Loucy (cell line): ENCODE data around the gene PGS1.

Experiments
- H2AFZ ChIP-seq: fragments of 200-600 bp; sonication (generic); 2 replicates; pipeline ENCODE4 v1.6.0; 2016; ENCODE audit warnings: antibody characterized with exemption, mild to moderate bottlenecking, low read length, moderate library complexity
- H3F3A ChIP-seq: fragments of 200-600 bp; 2 replicates; pipeline ENCODE4 v1.6.0; 2016; ENCODE audit warnings: antibody characterized with exemption, low read depth, mild to moderate bottlenecking
- H3K27me3 ChIP-seq: fragments of 200-600 bp; sonication (generic); 2 replicates; pipeline ENCODE4 v1.6.1; 2014; ENCODE audit warnings: low read length, mild to moderate bottlenecking; ENCODE audit not compliant: insufficient read depth, poor library complexity, severe bottlenecking
- H3K36me3 ChIP-seq: fragments of 200-600 bp; sonication (generic); 2 replicates; pipeline ENCODE4 v1.6.1; 2016; ENCODE audit warnings: low read length; ENCODE audit not compliant: insufficient read depth
- H3K4me1 ChIP-seq: fragments of 200-600 bp; sonication (generic); 2 replicates; pipeline ENCODE4 v1.5.1; 2014; ENCODE audit warnings: low read length, mild to moderate bottlenecking; ENCODE audit not compliant: insufficient read depth, poor library complexity, severe bottlenecking
- H3K4me2 ChIP-seq: fragments of 200-600 bp; sonication (generic); 2 replicates; pipeline ENCODE4 v1.6.0; 2014; ENCODE audit warnings: antibody characterized with exemption, low read length, low read depth, mild to moderate bottlenecking; ENCODE audit not compliant: poor library complexity, severe bottlenecking
- H3K4me3 ChIP-seq: fragments of 200-600 bp; sonication (generic); 2 replicates; pipeline ENCODE4 v1.5.1; 2014; ENCODE audit warnings: low read length, mild to moderate bottlenecking, mixed read lengths; ENCODE audit not compliant: poor library complexity, severe bottlenecking
- H3K79me2 ChIP-seq: fragments of 200-600 bp; sonication (generic); 2 replicates; pipeline ENCODE4 v1.6.1; 2014; ENCODE audit warnings: low read length; ENCODE audit not compliant: insufficient read depth
- H3K9ac ChIP-seq: fragments of 200-600 bp; sonication (generic); 2 replicates; pipeline ENCODE4 v1.6.0; 2014; ENCODE audit warnings: mild to moderate bottlenecking, low read depth, low read length, moderate library complexity; ENCODE audit not compliant: poor library complexity, severe bottlenecking
- H3K9me2 ChIP-seq: fragments of 200-600 bp; sonication (generic); replicated peaks from 2 replicates; pipeline ENCODE4 v1.6.1; 2016; ENCODE audit warnings: low read depth, low read length, mixed read lengths
- H3K9me3 ChIP-seq: fragments of 200-600 bp; sonication (generic); 2 replicates; pipeline ENCODE4 v1.6.1; 2014; ENCODE audit warnings: mild to moderate bottlenecking, antibody characterized with exemption, low read length, low read depth; ENCODE audit not compliant: insufficient read depth
- H4K20me1 ChIP-seq: fragments of 200-600 bp; sonication (generic); 2 replicates; pipeline ENCODE4 v1.6.0; 2014; ENCODE audit warnings: antibody characterized with exemption, low read length, mild to moderate bottlenecking; ENCODE audit not compliant: insufficient read depth, poor library complexity, severe bottlenecking
- CTCF ChIP-seq: fragments of 200-600 bp; sonication (generic); conservative IDR thresholded peaks from 2 replicates; pipeline ENCODE4 v1.5.1; 2014; ENCODE audit warnings: mild to moderate bottlenecking, antibody characterized with exemption, low read length
- EZH2phosphoT487 ChIP-seq: fragments of 200-600 bp; IDR thresholded peaks from 2 replicates; pipeline ENCODE4 v1.6.1; 2018; ENCODE audit warnings: antibody characterized with exemption, mild to moderate bottlenecking, moderate library complexity, borderline replicate concordance

Gene PGS1

DNA sequence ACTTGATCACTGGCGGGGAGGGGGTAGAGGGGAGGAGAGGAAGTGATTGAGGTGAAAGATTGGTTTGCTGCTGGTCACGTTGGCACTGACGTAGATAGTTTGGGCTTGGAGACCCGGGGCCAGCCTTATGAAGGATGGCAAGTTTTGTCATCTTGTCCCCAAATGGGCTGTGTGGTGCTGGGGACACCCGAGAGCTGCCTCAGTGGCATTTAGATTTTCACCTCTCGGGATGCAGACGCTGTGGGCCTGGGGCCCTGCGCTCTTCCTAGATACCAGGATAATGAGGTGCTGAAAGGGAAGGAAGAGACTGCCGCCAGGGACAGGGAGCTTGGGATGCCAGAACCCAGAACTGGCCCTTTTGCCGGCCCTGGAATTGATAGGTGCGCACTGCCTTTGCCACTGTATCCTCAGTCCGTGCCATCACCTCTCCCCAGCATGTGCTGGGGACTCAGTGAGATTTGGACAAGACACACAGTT is 17.2 kb upstream of the PGS1 start:
- Histone ChIP-seq H2AFZ (no peak overlapping the region), H4K20me1 (no peaks in the 10 kb centered on the region), H3K4me1 (peaks cover 18% of the 10 kb centered on the region), H3K9me2 (no peaks in the 10 kb centered on the region), H3K9me3 (no peaks in the 10 kb centered on the region), H3F3A (no peaks in the 10 kb centered on the region), H3K36me3 (no peaks in the 10 kb centered on the region), H3K4me2 (peak overlapping the region; percentile 98), H3K4me3 (no peak overlapping the region), H3K27me3 (peaks cover 9% of the 10 kb centered on the region), H3K79me2 (no peaks in the 10 kb centered on the region), H3K9ac (no peak overlapping the region)
- TF ChIP-seq EZH2phosphoT487 (no peak), CTCF (no peak)

- H3K27me3 ChIP-seq, result peaks cover 9% of the 10 kb centered on the region
- TF ChIP-seq EZH2phosphoT487, result no peak
- TF ChIP-seq CTCF, result no peak
- H3K4me2 ChIP-seq, result no peak overlapping the region
- H3K9me2 ChIP-seq, result no peaks in the 10 kb centered on the region
- H3K4me3 ChIP-seq, result no peak overlapping the region
- H3K79me2 ChIP-seq, result no peaks in the 10 kb centered on the region
- H4K20me1 ChIP-seq, result no peaks in the 10 kb centered on the region
- no peak overlapping the region for H2AFZ ChIP-seq
- no peaks in the 10 kb centered on the region for H3F3A ChIP-seq
- H3K36me3 ChIP-seq, result no peaks in the 10 kb centered on the region
- H3K9ac ChIP-seq, result no peak overlapping the region
- no peaks in the 10 kb centered on the region for H3K9me3 ChIP-seq
- peaks cover 10% of the 10 kb centered on the region for H3K4me1 ChIP-seq
Measured at GRCh38 chr17:78362232-78362631, 16.2 kb upstream of the PGS1 start.

DNA sequence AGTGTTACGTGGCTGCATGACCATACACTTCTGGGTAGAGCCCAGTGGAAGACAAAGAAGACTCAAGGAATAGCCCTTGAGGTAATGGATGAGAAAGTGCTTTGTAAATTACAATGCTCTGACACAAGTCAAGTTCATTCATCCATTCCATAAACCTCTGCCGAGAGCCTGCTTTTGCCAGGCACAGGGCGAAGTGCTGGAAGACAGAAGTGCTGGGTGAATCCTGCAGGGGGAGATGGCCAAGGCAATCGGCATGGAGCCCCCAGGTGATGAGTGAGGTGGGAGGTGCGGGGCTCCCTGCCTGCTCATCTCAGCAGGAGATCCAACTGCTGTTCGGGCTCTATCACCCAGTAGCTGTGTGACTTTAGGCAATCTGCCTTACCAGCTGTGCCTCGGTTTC is 15.8 kb upstream of the PGS1 start:
- H3K9ac ChIP-seq, result no peak overlapping the region
- no peaks in the 10 kb centered on the region for H4K20me1 ChIP-seq
- no peaks in the 10 kb centered on the region for H3F3A ChIP-seq
- peaks cover 6% of the 10 kb centered on the region for H3K4me1 ChIP-seq
- no peaks in the 10 kb centered on the region for H3K9me3 ChIP-seq
- no peak overlapping the region for H3K4me2 ChIP-seq
- H2AFZ ChIP-seq, result no peak overlapping the region
- H3K9me2 ChIP-seq, result no peaks in the 10 kb centered on the region
- no peaks in the 10 kb centered on the region for H3K36me3 ChIP-seq
- no peaks in the 10 kb centered on the region for H3K79me2 ChIP-seq
- TF ChIP-seq EZH2phosphoT487, result no peak
- TF ChIP-seq CTCF, result peak; percentile 31; the same call in 1 of the 2 replicates
- no peak overlapping the region for H3K4me3 ChIP-seq
- H3K27me3 ChIP-seq, result peaks cover 9% of the 10 kb centered on the region
